ENCODE measurements around the gene LRRC8B. TPM values are rescaled to one million over a fixed set of nuclear protein-coding genes. Genes with fewer than 3 reads are reported as not detected.

Gene LRRC8B
- total RNA-seq, 2 donors from 2014 or later, result 5.5 to 6.5 TPM

GRCh38 chr1:89607586-89608318 lies 83.1 kb downstream of the LRRC8B start:
- Histone ChIP-seq H3K36me3 (no peaks in the 10 kb centered on the region), H3K9me3 (no peaks in the 10 kb centered on the region), H3K27me3 (replicated peaks; ENCODE audit: insufficient read depth) (no peaks in the 10 kb centered on the region), H3K4me1 (ENCODE audit: control insufficient read depth in 1 of 2, low read depth in 2 of 2) (no peaks in the 10 kb centered on the region), H3K27ac (no peak overlapping the region), H3K4me3 (no peak overlapping the region)
- DNase-seq (ENCODE audit: low spot score), result no peak
- no peak for ATAC-seq (ENCODE audit: insufficient number of reproducible peaks, low FRiP score, low read depth)
- TF ChIP-seq CTCF (IDR thresholded peaks at IDR 0.05), result no peak

- H3K36me3 ChIP-seq, result no peaks in the 10 kb centered on the region
- ATAC-seq (ENCODE audit: insufficient number of reproducible peaks, low FRiP score, low read depth), result no peak
- H3K27ac ChIP-seq, result no peak overlapping the region
- DNase-seq (ENCODE audit: low spot score), result no peak
- TF ChIP-seq CTCF (IDR thresholded peaks at IDR 0.05), result no peak
- H3K4me1 ChIP-seq (ENCODE audit: control insufficient read depth in 1 of 2, low read depth in 2 of 2), result no peaks in the 10 kb centered on the region
- no peak overlapping the region for H3K4me3 ChIP-seq
- H3K9me3 ChIP-seq, result no peaks in the 10 kb centered on the region
- no peaks in the 10 kb centered on the region for H3K27me3 ChIP-seq (replicated peaks; ENCODE audit: insufficient read depth)
Observed at GRCh38 chr1:89608319-89608983, 83.8 kb downstream of the LRRC8B start.

- H3K27me3 ChIP-seq (replicated peaks; ENCODE audit: insufficient read depth), result no peaks in the 10 kb centered on the region
- H3K4me1 ChIP-seq (ENCODE audit: control insufficient read depth in 1 of 2, low read depth in 2 of 2), result no peaks in the 10 kb centered on the region
- no peak for ATAC-seq (ENCODE audit: insufficient number of reproducible peaks, low FRiP score, low read depth)
- H3K27ac ChIP-seq, result no peak overlapping the region
- no peak for TF ChIP-seq CTCF (IDR thresholded peaks at IDR 0.05)
- no peaks in the 10 kb centered on the region for H3K36me3 ChIP-seq
- no peak for DNase-seq (ENCODE audit: low spot score)
- H3K9me3 ChIP-seq, result no peaks in the 10 kb centered on the region
- H3K4me3 ChIP-seq, result no peak overlapping the region
Observed at GRCh38 chr1:89608984-89609725, 84.5 kb downstream of the LRRC8B start.

GRCh38 chr1:89609781-89610456 lies 85.3 kb downstream of the LRRC8B start:
- ATAC-seq (ENCODE audit: insufficient number of reproducible peaks, low FRiP score, low read depth) (no peak), DNase-seq (ENCODE audit: low spot score) (no peak)
- no peak overlapping the region for H3K27ac ChIP-seq
- H3K9me3 ChIP-seq, result no peaks in the 10 kb centered on the region
- no peaks in the 10 kb centered on the region for H3K36me3 ChIP-seq
- H3K4me3 ChIP-seq, result no peak overlapping the region
- TF ChIP-seq CTCF (IDR thresholded peaks at IDR 0.05), result no peak
- H3K4me1 ChIP-seq (ENCODE audit: control insufficient read depth in 1 of 2, low read depth in 2 of 2), result no peaks in the 10 kb centered on the region
- no peaks in the 10 kb centered on the region for H3K27me3 ChIP-seq (replicated peaks; ENCODE audit: insufficient read depth)

Data from thoracic aorta (tissue), 2 donors.